Body of pancreas (tissue), 4 donors: Measurements from ENCODE around the gene FGF1.

Source experiments
- CTCF ChIP-seq, 7 experiments: fragments of 450-650 bp in 4 of 7; fragments of 200-600 bp in 3 of 7; sonication (generic) in 3 of 7; IDR thresholded peaks; one replicate each; pipeline ENCODE4 v1.5.1; 2016 to 2019; ENCODE audit warnings: antibody characterized with exemption in 7 of 7
- POLR2A ChIP-seq, 3 donors: fragments of 450-650 bp; IDR thresholded peaks; one replicate each; pipeline ENCODE4 v1.6.1; 2016; ENCODE audit warnings: antibody characterized with exemption in 3 of 3, mild to moderate bottlenecking in 2 of 3

GRCh38 chr5:142601432-142601831 lies 84.5 kb downstream of the FGF1 start:
- TF ChIP-seq CTCF (IDR thresholded peaks at IDR 0.05) (no peak), POLR2A (IDR thresholded peaks at IDR 0.05) (no peak)
